ENCODE measurements around the gene PPP2R5D.

- no peak for TF ChIP-seq EZH2 (optimal IDR thresholded peaks at IDR 0.05; ENCODE audit: low read depth, low read length)
- TF ChIP-seq CTCF (IDR thresholded peaks at IDR 0.05; ENCODE audit: low read length): no peak
- no peak for TF ChIP-seq EZH2phosphoT487 (IDR thresholded peaks at IDR 0.05; ENCODE audit: low read length)
These were observed 54.4 kb downstream of the PPP2R5D start for GRCh38 chr6:43038727-43039126.

Data from MM.1S (cell line).